K562 (cell line): ENCODE data around the gene TIMP1. TPM values are rescaled to one million over a fixed set of nuclear protein-coding genes. Genes with fewer than 3 reads are reported as not detected.

Experiments used
- ATAC-seq: fragments of 200-7000 bp; cut with Tn5 transposase; 3 replicates; pipeline ENCODE4 v1.9.1; 2020; ENCODE audit warnings: moderate library complexity
- BruUV-seq: library from RNA; stranded (reverse); fragments of 400-500 nt; replicated peaks from 2 replicates; lab custom pipeline; 2021; lab: Mats Ljungman, UMichigan
- CTCF ChIA-PET: fragments of 300-600 bp; formaldehyde crosslinking; extraction: SDS; loops from one replicate; lab custom pipeline; 2021; ENCODE audit warnings: low intra/inter-chr PET ratio; lab: Yijun Ruan, JAX
- POLR2A ChIA-PET: fragments of 300-600, 350-650 bp; sonication (Branson Sonifier 250); formaldehyde crosslinking; extraction: SDS; loops from one replicate; lab custom pipeline; 2021; ENCODE audit warnings: antibody characterized with exemption, inconsistent platforms; lab: Yijun Ruan, JAX
- DNase-seq, 4 experiments: peaks; one replicate each; pipeline versions ENCODE4 v3.0.0 to v3.0.0-alpha.2; 2011 to 2018; ENCODE audit warnings: low spot score in 3 of 4, mixed read lengths in 3 of 4; ENCODE audit errors: extremely low read depth in 1 of 4
- FAIRE-seq: peaks from 2 replicates; lab custom pipeline; 2011; peaks lifted over from hg19 to GRCh38; lab: Jason Lieb, UNC
- H2AFZ ChIP-seq: 2 replicates; pipeline ENCODE4 v1.6.0; 2011; ENCODE audit warnings: low read depth, low read length, control low read depth, inconsistent platforms
- H3K27ac ChIP-seq: fragments of 200-600 bp; 3 replicates; pipeline ENCODE4 v1.8.0; 2011; ENCODE audit warnings: low read depth, mild to moderate bottlenecking, control low read depth, inconsistent platforms, low read length, moderate library complexity, mixed read lengths; ENCODE audit errors: extremely low read depth
- H3K27me3 ChIP-seq, 2 experiments: fragments of 300-600 bp in 1 of 2; 2 replicates in 1 of 2; 3 replicates in 1 of 2; pipeline versions ENCODE4 v1.6.0 to v1.8.0; 2011; ENCODE audit warnings: inconsistent platforms in 2 of 2, low read length in 2 of 2, mild to moderate bottlenecking in 1 of 2, mixed read lengths in 1 of 2, moderate library complexity in 1 of 2; ENCODE audit not compliant: control insufficient read depth in 2 of 2, insufficient read depth in 2 of 2
- H3K36me3 ChIP-seq: fragments of 300-600 bp; 3 replicates; pipeline ENCODE4 v1.8.0; 2011; ENCODE audit warnings: mild to moderate bottlenecking, low read length, inconsistent platforms; ENCODE audit not compliant: control insufficient read depth, insufficient read depth
- H3K4me1 ChIP-seq, 2 experiments: fragments of 200-600 bp in 1 of 2; replicated peaks in 1 of 2; 2 replicates in 1 of 2; 3 replicates in 1 of 2; pipeline versions ENCODE4 v1.5.1 to v1.8.0; 2011; ENCODE audit warnings: inconsistent platforms in 2 of 2, low read length in 2 of 2, mild to moderate bottlenecking in 1 of 2, mixed read lengths in 1 of 2, moderate library complexity in 1 of 2; ENCODE audit not compliant: control insufficient read depth in 2 of 2, insufficient read depth in 2 of 2
- H3K4me2 ChIP-seq: 2 replicates; pipeline ENCODE4 v1.6.1; 2011; ENCODE audit warnings: low read length, control low read depth, inconsistent platforms, mixed read lengths; ENCODE audit not compliant: insufficient read depth
- H3K4me3 ChIP-seq: fragments of 200-600 bp; sonication (generic), shearing (Covaris generic); 2 replicates; pipeline ENCODE4 v1.5.1; 2016; ENCODE audit warnings: control low read depth, inconsistent platforms
- H3K79me2 ChIP-seq: fragments of 200-600 bp; 3 replicates; pipeline ENCODE4 v1.8.0; 2011; ENCODE audit warnings: low read length, inconsistent platforms; ENCODE audit not compliant: control insufficient read depth, insufficient read depth
- H3K9ac ChIP-seq, 2 experiments: 2 replicates each; pipeline versions ENCODE4 v1.6.0 to v1.6.1; 2011; ENCODE audit warnings: low read depth in 2 of 2, low read length in 2 of 2, control low read depth in 1 of 2, inconsistent platforms in 1 of 2, mild to moderate bottlenecking in 1 of 2, mixed read lengths in 1 of 2; ENCODE audit not compliant: insufficient read depth in 1 of 2
- H3K9me1 ChIP-seq: one replicate; pipeline ENCODE4 v1.6.0; 2011; ENCODE audit warnings: inconsistent platforms, mild to moderate bottlenecking, low read length, moderate library complexity; ENCODE audit not compliant: control insufficient read depth, insufficient read depth
- H3K9me3 ChIP-seq: replicated peaks from 2 replicates; pipeline ENCODE4 v1.5.1; 2011; ENCODE audit warnings: low read depth, low read length, inconsistent platforms; ENCODE audit not compliant: control insufficient read depth, insufficient read depth
- H4K20me1 ChIP-seq: replicated peaks from 2 replicates; pipeline ENCODE4 v1.6.1; 2011; ENCODE audit warnings: low read length, inconsistent platforms, mixed read lengths; ENCODE audit not compliant: control insufficient read depth, insufficient read depth
- ATF3 ChIP-seq, 2 experiments: fragments of 450-650 bp in 1 of 2; sonication (generic) in 1 of 2; formaldehyde crosslinking in 1 of 2; IDR thresholded peaks in 1 of 2; conservative IDR thresholded peaks in 1 of 2; 2 replicates each; pipeline versions ENCODE4 v1.6.1 to v1.8.1; 2016 to 2023; ENCODE audit warnings: mild to moderate bottlenecking in 2 of 2, moderate library complexity in 2 of 2, inconsistent platforms in 1 of 2, missing genetic modification reagents in 1 of 2
- BRF2 ChIP-seq: IDR thresholded peaks from 3 replicates; pipeline ENCODE4 v1.6.1; 2011; ENCODE audit warnings: borderline replicate concordance, mild to moderate bottlenecking; ENCODE audit not compliant: insufficient read length, insufficient read depth
- FIP1L1 ChIP-seq: fragments of 200-400 bp; formaldehyde crosslinking; IDR thresholded peaks from 2 replicates; pipeline ENCODE4 v1.6.1; 2018; ENCODE audit warnings: mild to moderate bottlenecking, low read depth, low read length; ENCODE audit not compliant: poor library complexity, severe bottlenecking
- FOXJ2 ChIP-seq: fragments of 200-800 bp; sonication (Bioruptor generic); IDR thresholded peaks from 2 replicates; pipeline ENCODE4 v1.6.1; 2016; ENCODE audit warnings: missing genetic modification characterization, missing compliant biosample characterization
- U2AF2 ChIP-seq: fragments of 200-400 bp; formaldehyde crosslinking; optimal IDR thresholded peaks from 2 replicates; pipeline ENCODE3; 2017; ENCODE audit warnings: low read depth, mild to moderate bottlenecking, low read length
- ZNF431 ChIP-seq: sonication (generic); formaldehyde crosslinking; IDR thresholded peaks from 2 replicates; pipeline ENCODE4 v1.8.0; 2022; ENCODE audit warnings: mild to moderate bottlenecking, missing genetic modification reagents
- WGBS: fragments of 100-300 bp; shearing (Covaris generic); methylation state at CpG from one replicate; pipeline ENCODE4 v1.1.6; 2016; ENCODE audit warnings: low coverage, mixed read lengths; ENCODE audit not compliant: insufficient coverage; ENCODE audit errors: missing lambda C conversion rate; 5-methylcytosine and 5-hydroxymethylcytosine counted together
- in situ Hi-C: fragments of 300-500 bp; cut with MboI; formaldehyde crosslinking; loops from 4 replicates; pipeline ENCODE4 v1.15.0; 2018; ENCODE audit warnings: inconsistent platforms, mixed read lengths
- intact Hi-C: fragments of 100-400 bp; cut with micrococcal nuclease; formaldehyde crosslinking; loops from 2 replicates; pipeline ENCODE4 v1.14.2; 2022
- polyA plus RNA-seq, 8 experiments: library from polyadenylated mRNA; depleted of rRNA in 4 of 8; stranded (reverse) in 5 of 8; unstranded in 3 of 8; fragments of >200 nt; fragmentation: Nextera tagmentation in 2 of 8; fragmentation: Illumina TruSeq in 1 of 8; extraction: Ambion mirVana in 2 of 8; extraction: Trizol in 1 of 8; gene quantifications; 2 replicates each; pipeline versions ENCODE4 v1.2.1 to v1.2.3, GENCODE V29; 2011 to 2014; ENCODE audit warnings: inconsistent platforms in 1 of 8, missing spikeins in 1 of 8
- total RNA-seq, 7 experiments: library from RNA; depleted of rRNA in 6 of 7; stranded (reverse); fragments of >200 nt in 6 of 7; fragmentation: Illumina TruSeq in 2 of 7; extraction: Trizol in 2 of 7; gene quantifications; 2 replicates each; pipeline versions ENCODE4 v1.2.1 to v1.2.3, GENCODE V29; 2011 to 2021; ENCODE audit warnings: low replicate concordance in 1 of 7

TIMP1 gene
- total and polyA plus RNA-seq, 9 of the 15 experiments (the other 6 are each of a cell fraction or from before 2014, with no cell fraction given), result 115 to 699 (median 273) TPM

GRCh38 chrX:47595716-47596251, 13.5 kb downstream of the TIMP1 start (continued):
- TF ChIP-seq ATF3 (IDR thresholded peaks at IDR 0.05) (no peak), ATF3 (CRISPR knock-in tag; conservative IDR thresholded peaks at IDR 0.05) (no peak)

- no peaks in the 10 kb centered on the region for H3K9me1 ChIP-seq
- TF ChIP-seq U2AF2 (no peak), FOXJ2 (no peak), FIP1L1 (no peak), ZNF431 (CRISPR knock-in tag) (no peak), BRF2 (no peak)
- FAIRE-seq, result no peak
- in situ Hi-C loops (no loop called here), intact Hi-C loops (no loop called here)
- peaks cover 3% of the 10 kb centered on the region; the same call in 1 of the 2 replicates for H3K9me3 ChIP-seq
- no peak overlapping the region for H3K9ac ChIP-seq
- no peaks in the 10 kb centered on the region for H3K36me3 ChIP-seq
- H3K27ac ChIP-seq, result no peak overlapping the region
- BruUV-seq, result no TSS peak
- ChIA-PET POLR2A (interaction anchor here (0.6 kb wide), 1 partner anchor 10 kb away, joined by 3 read pairs; no protein-coding TSS in a partner anchor), CTCF (no interaction called here)
- ATAC-seq, result no peak
- H3K79me2 ChIP-seq, result no peaks in the 10 kb centered on the region
- H3K4me3 ChIP-seq, result no peak overlapping the region
- no peak overlapping the region for H3K4me2 ChIP-seq
- no peaks in the 10 kb centered on the region for H3K27me3 ChIP-seq
- no peak overlapping the region for H2AFZ ChIP-seq
- 38% methylated on average over 2 of the region's 2 CpGs for WGBS
- DNase-seq, result no peak
- no peaks in the 10 kb centered on the region for H3K4me1 ChIP-seq
- H4K20me1 ChIP-seq, result no peaks in the 10 kb centered on the region
Observed at GRCh38 chrX:47596256-47596655, 14.0 kb downstream of the TIMP1 start.
